IPS DF 6.9 (cell line): ENCODE results near the gene LTBP1.

Source experiments
- DNase-seq: peaks from one replicate; pipeline ENCODE4 v3.0.0-alpha.2; 2013; ENCODE audit warnings: low read depth, low spot score
- H3K27ac ChIP-seq: one replicate; pipeline ENCODE4 v1.5.1; 2013; ENCODE audit warnings: low read length, control low read depth
- H3K27me3 ChIP-seq: 2 replicates; pipeline ENCODE4 v1.6.1; 2013; ENCODE audit warnings: mild to moderate bottlenecking, low read length; ENCODE audit not compliant: control insufficient read depth, insufficient read depth
- H3K36me3 ChIP-seq: 2 replicates; pipeline ENCODE4 v1.6.1; 2013; ENCODE audit warnings: low read length; ENCODE audit not compliant: control insufficient read depth, insufficient read depth
- H3K4me1 ChIP-seq: 2 replicates; pipeline ENCODE4 v1.6.1; 2013; ENCODE audit warnings: low read length; ENCODE audit not compliant: control insufficient read depth, insufficient read depth
- H3K4me3 ChIP-seq: 2 replicates; pipeline ENCODE4 v1.5.1; 2013; ENCODE audit warnings: mild to moderate bottlenecking, low read length
- H3K9me3 ChIP-seq: 2 replicates; pipeline ENCODE4 v1.6.1; 2013; ENCODE audit warnings: low read length, inconsistent platforms; ENCODE audit not compliant: control insufficient read depth, insufficient read depth
- WGBS: extraction: QIAGEN DNeasy Blood & Tissue Kit; methylation state at CpG from one replicate; pipeline ENCODE4 v1.1.7; 2013; ENCODE audit warnings: mixed read lengths, missing lambda C conversion rate; ENCODE audit not compliant: insufficient read length, insufficient coverage; 5-methylcytosine and 5-hydroxymethylcytosine counted together

LTBP1 gene

DNA sequence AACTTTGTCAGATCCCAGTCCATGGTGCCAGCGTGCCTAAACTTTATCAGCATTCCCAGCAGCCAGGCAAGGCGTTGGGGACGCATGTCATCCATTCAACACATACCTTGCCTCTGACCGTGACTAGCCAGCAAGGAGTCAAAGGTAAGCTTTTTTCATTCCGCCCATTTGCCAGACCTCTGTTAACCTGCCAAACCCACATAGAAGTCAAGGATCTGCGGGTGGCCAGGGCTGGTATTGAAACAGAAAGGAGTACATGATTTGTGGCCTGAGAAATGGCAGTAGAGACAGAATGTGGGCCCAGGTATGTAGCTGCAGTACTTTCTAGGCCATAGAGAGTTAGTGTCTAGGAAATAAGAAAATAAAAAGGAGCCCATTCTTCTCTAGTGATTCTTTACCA is 240.2 kb downstream of the LTBP1 start:
- Histone ChIP-seq H3K9me3 (no peaks in the 10 kb centered on the region), H3K4me3 (no peak overlapping the region), H3K27me3 (no peaks in the 10 kb centered on the region), H3K36me3 (no peaks in the 10 kb centered on the region; the same call in 1 of the 2 replicates), H3K4me1 (no peaks in the 10 kb centered on the region), H3K27ac (no peak overlapping the region)
- WGBS: no CpG with 5 or more reads among the region's 6 CpGs
- no peak for DNase-seq

DNA sequence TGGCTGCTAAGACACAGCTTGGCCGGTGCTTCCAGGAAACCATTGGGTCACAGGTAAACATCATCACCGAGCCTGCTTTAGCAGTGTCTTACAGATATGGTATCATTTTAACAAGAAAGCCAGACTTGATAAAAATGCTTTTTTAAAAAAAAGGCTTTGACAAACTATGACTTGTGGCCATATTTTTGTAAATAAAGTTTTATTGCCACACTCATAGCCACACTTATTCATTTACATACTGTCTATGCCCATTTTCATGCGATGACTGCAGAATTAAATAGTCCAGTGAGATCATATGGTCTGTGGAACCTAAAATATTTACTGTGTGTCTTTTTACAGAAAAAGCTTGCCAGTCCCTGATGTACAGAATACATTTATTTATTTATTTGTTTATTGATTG is 242.0 kb downstream of the LTBP1 start:
- H3K36me3 ChIP-seq: no peaks in the 10 kb centered on the region; the same call in 1 of the 2 replicates
- DNase-seq: no peak
- H3K27me3 ChIP-seq: no peaks in the 10 kb centered on the region
- no peak overlapping the region for H3K27ac ChIP-seq
- H3K4me3 ChIP-seq: no peak overlapping the region
- H3K9me3 ChIP-seq: no peaks in the 10 kb centered on the region
- WGBS: no CpG with 5 or more reads among the region's 3 CpGs
- H3K4me1 ChIP-seq: no peaks in the 10 kb centered on the region

DNA sequence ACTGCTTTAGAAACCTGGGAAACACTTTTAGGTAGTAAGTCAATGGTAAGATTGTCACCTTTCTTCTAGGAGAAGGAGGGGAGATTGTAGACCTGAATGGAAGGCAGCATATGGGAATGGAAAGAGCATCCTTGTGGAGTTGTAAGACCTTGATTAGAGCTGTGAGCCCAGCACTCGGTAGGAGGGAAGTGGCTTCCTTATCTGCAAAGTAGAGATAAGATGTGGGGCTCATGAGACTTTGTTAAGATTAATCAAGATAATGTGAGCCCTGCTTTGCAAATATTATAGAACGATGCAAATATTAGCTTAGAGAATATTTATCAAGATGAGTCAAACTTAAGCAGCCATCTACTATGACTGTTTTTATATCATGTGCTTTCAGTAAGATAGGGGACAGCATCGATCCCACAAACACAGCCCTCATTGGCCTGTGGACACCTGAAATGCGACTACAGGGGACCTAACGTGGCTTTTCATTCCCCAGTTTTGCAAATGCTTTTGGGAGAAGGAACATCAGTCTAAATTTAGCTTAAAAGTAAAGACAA is 243.7 kb downstream of the LTBP1 start:
- DNase-seq: no peak
- H3K36me3 ChIP-seq: no peaks in the 10 kb centered on the region; the same call in 1 of the 2 replicates
- H3K9me3 ChIP-seq: no peaks in the 10 kb centered on the region
- no CpG with 5 or more reads among the region's 5 CpGs for WGBS
- H3K4me1 ChIP-seq: no peaks in the 10 kb centered on the region
- H3K4me3 ChIP-seq: no peak overlapping the region
- no peak overlapping the region for H3K27ac ChIP-seq
- H3K27me3 ChIP-seq: no peaks in the 10 kb centered on the region

DNA sequence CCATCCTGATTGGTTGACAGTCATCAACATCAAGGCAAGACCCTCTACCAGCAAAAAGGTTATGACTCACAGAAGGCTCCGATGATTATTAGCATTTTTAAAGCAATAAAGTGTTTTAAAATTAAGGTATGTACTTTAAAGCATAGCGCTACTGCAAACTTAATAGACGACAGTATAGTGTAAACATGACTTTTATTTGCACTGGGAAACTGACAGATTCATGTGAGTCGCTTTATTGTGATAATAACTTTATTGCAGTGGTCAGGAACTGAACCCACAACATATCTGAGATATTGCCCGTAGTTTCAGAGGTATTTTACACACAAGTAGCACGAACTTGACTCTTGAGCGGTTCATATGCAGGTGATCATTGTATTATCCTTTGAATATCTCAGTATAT is 249.1 kb downstream of the LTBP1 start:
- no CpG with 5 or more reads among the region's 7 CpGs for WGBS
- Histone ChIP-seq H3K27me3 (no peaks in the 10 kb centered on the region), H3K4me3 (no peak overlapping the region), H3K27ac (no peak overlapping the region), H3K9me3 (no peaks in the 10 kb centered on the region), H3K36me3 (no peaks in the 10 kb centered on the region), H3K4me1 (0 out of 2 replicates have a peak, but pooled peaks cover 2% of the 10 kb centered on the region)
- DNase-seq: no peak

DNA sequence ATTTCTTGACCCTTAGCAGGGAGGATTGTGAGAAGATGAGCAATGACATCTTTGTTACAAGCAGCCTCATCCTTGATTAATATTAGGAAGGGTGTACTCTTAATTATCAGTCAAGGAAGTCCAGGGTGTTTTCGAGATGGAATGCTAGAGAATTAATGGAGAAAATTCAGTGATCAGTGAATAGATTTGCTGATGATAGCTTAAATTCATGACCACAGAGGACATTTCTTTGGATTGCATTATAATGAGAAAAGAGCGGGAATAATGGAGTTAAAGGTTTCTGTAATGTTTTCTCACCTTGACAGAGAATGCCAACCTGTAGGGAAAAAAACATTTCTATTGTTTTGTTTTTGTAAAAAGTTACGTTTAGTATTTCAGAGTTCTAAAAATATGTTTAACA is 249.9 kb downstream of the LTBP1 start:
- DNase-seq: no peak
- H3K36me3 ChIP-seq: no peaks in the 10 kb centered on the region
- no CpG with 5 or more reads among the region's 3 CpGs for WGBS
- no peaks in the 10 kb centered on the region for H3K27me3 ChIP-seq
- 0 out of 2 replicates have a peak, but pooled peaks cover 2% of the 10 kb centered on the region for H3K4me1 ChIP-seq
- H3K27ac ChIP-seq: no peak overlapping the region
- H3K4me3 ChIP-seq: no peak overlapping the region
- no peaks in the 10 kb centered on the region for H3K9me3 ChIP-seq

DNA sequence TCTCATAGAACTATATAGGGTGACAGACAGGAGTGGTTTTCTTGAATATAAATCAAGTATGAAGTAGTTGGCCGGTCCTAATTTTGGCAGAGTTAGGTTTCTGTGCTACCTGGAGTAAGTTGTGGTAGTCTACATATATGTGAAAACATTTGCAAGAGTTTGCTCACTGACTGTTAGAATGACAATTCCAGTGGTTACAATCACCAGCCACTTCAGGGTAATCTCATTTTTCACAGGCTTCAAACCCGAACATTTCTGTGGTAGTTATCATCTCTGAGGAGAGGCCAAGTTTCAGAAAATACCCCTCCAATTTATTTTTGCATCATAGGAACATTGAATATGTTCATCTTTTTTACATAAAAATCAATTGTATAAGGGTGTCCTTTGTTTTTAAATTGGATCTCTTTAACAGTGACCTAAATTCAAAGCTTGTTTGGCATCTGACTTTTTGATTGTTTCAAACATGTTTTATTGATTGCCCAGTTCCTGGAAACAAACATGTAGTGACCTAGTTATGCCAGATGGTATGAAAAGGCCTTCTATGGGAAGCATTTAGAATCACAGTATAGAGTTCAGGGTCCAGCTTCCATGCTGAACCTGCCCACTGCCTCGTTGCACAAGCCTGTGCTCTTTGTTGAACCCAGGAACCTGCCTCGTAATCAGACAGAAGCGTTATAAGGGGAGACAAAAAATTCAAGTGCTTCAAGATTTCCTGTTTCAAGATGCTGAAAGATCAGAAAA is 250.6 kb downstream of the LTBP1 start:
- H3K27me3 ChIP-seq: no peaks in the 10 kb centered on the region
- DNase-seq: no peak
- H3K36me3 ChIP-seq: no peaks in the 10 kb centered on the region
- no peaks in the 10 kb centered on the region for H3K9me3 ChIP-seq
- no peak overlapping the region for H3K4me3 ChIP-seq
- 0 out of 2 replicates have a peak, but pooled peaks cover 2% of the 10 kb centered on the region for H3K4me1 ChIP-seq
- WGBS: no CpG with 5 or more reads among the region's 5 CpGs
- no peak overlapping the region for H3K27ac ChIP-seq

DNA sequence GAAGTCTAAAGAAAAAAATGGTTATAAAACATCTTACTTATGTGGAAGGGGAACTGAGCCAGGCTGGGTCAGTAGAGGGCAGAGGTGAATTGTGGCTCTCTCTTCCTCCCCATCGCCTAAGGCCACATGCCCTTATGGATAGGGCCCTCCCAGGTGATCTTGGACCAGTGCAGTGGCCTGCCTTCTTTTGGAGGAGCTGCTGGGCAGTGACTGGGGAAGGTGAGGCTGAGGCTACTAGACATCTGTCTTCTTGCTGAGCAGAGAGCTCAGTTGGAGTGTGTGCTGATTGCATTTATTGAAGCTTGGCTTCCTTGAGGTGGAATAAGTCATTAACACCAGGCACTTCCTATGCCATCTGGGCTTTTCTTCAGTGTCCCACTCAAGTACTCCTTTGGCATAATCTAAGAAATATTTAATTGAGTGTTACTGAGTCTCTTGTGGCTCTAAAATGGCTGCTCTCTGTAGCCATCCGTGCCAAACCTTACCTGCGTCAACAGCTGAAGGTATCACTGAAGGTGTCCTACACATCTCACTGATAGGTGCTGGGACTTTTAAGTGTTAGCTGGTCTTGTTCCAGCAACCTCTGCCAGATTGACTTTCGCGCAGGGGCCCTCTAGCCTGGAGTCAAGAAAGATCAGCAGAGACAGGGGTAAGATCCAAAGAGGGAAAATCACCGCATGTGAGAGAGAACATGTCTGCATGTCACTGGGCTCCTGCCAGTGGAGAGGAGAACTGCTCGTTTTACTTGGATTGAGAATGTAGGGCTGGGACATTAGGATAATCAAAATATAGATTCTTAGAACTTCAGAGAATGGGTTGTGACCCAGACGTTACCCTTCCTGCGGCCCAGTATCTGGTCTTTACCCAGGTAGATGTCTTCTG is 256.1 kb downstream of the LTBP1 start:
- WGBS: no CpG with 5 or more reads among the region's 9 CpGs
- Histone ChIP-seq H3K36me3 (no peaks in the 10 kb centered on the region), H3K4me1 (no peaks in the 10 kb centered on the region), H3K9me3 (no peaks in the 10 kb centered on the region), H3K4me3 (no peak overlapping the region), H3K27ac (no peak overlapping the region), H3K27me3 (no peaks in the 10 kb centered on the region)
- DNase-seq: no peak

DNA sequence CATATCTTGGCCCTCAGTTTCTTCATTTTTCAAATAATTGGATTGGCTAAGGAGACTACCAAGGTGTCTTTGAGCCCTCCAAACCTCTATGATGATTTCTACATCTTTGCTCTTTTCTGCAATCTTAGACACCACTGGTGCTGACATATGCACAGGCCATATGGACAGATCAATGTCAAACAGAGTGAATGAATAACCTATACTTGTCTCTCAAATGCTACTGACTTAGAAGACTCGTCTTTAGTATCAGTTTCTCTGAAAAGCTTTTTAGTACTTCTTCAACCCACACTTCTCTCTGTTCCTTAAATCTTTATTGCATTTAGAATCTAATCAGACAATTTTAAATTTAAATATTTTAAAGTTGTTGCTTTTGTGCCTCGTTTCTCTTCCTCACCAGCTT is 258.2 kb downstream of the LTBP1 start:
- H3K9me3 ChIP-seq: no peaks in the 10 kb centered on the region
- no peak for DNase-seq
- H3K27me3 ChIP-seq: no peaks in the 10 kb centered on the region
- no peak overlapping the region for H3K4me3 ChIP-seq
- H3K27ac ChIP-seq: no peak overlapping the region
- no peaks in the 10 kb centered on the region for H3K4me1 ChIP-seq
- no CpG with 5 or more reads among the region's 2 CpGs for WGBS
- H3K36me3 ChIP-seq: no peaks in the 10 kb centered on the region

DNA sequence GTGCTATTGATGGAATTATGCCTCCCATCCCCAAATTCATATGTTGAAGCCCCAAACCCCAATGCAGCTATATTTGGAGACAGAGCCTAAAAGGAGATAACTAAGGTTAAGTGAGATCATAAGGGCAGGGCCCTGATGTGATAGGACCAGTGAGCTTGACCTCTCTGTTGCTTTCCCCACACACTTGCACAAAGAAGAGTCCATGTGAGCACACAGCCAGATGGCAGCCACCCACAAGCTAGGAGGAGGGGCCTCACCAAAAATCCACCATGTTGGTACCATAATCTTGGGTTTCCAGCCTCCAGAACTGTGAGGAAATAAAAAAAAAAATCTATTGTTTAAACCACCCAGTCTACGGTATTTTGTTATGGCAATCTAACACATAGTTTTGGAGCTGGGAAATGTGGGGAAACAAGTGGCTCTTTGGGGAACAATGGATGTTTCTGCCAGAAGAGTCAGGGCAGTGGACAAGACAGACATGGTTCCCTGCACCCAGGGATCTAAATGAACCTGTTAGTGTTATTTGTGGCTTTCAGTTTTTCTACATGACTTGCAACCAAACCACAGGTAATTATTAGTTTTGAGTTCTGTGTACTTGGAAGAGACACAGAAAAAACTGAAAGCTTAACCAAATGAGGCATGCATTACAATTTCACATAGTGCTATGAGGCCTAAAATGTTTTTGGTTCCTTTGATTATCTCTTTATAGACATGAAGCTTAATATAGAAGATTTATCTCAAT is 259.1 kb downstream of the LTBP1 start:
- Histone ChIP-seq H3K36me3 (no peaks in the 10 kb centered on the region), H3K27ac (no peak overlapping the region), H3K4me1 (no peaks in the 10 kb centered on the region), H3K4me3 (no peak overlapping the region), H3K27me3 (no peaks in the 10 kb centered on the region), H3K9me3 (no peaks in the 10 kb centered on the region)
- no peak for DNase-seq
- no CpG with 5 or more reads among the region's 1 CpG for WGBS

DNA sequence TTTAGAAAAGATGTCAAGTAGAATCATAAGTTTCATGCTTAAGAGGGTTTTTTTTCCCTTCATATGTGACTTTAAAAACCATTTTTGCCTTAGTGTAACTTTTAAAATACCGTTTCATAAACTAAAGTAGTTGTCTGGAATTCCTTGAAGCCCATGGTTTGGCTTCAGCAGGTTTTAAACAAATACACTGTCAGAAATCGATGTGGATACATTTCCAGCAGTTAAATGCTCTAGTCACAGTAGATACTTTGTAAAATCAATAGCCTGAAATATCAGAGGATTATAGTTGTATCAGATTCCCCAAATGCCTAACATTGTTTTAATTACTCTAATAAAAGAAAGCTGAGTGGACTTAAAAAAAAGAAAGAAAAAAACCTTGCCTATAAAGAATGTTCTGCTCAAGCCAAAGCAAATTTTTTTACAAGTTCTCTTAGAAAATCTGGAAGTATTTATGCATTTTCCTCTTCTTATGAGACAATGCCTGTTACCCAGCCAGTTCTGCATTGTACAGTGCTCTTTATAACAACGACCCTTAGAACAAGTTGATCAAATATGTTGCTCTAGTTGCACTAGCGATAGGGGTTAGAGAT is 260.5 kb downstream of the LTBP1 start:
- no peaks in the 10 kb centered on the region for H3K4me1 ChIP-seq
- no peaks in the 10 kb centered on the region for H3K27me3 ChIP-seq
- no peak for DNase-seq
- WGBS: no CpG with 5 or more reads among the region's 4 CpGs
- H3K9me3 ChIP-seq: no peaks in the 10 kb centered on the region
- H3K36me3 ChIP-seq: no peaks in the 10 kb centered on the region
- H3K27ac ChIP-seq: no peak overlapping the region
- H3K4me3 ChIP-seq: no peak overlapping the region
